Keratinocyte (primary cell): ENCODE measurements around the gene MAST3. TPM values are rescaled to one million over a fixed set of nuclear protein-coding genes. Genes with fewer than 3 reads are reported as not detected.

Experiments used
- DNase-seq: peaks from one replicate; pipeline ENCODE4 v3.0.0-alpha.2; 2011; ENCODE audit warnings: low read depth, missing footprints, low spot score
- FAIRE-seq: peaks from 2 replicates; lab custom pipeline; 2011; peaks lifted over from hg19 to GRCh38; lab: Jason Lieb, UNC
- H2AFZ ChIP-seq: 2 replicates; pipeline ENCODE4 v1.6.0; 2012; ENCODE audit warnings: low read length, control low read depth, inconsistent platforms; ENCODE audit not compliant: control insufficient read depth
- H3K27ac ChIP-seq: 2 replicates; pipeline ENCODE4 v1.5.1; 2011; ENCODE audit warnings: low read length; ENCODE audit not compliant: control insufficient read depth, insufficient read depth
- H3K27me3 ChIP-seq: 3 replicates; pipeline ENCODE4 v1.6.0; 2011; ENCODE audit warnings: low read length; ENCODE audit not compliant: control insufficient read depth, insufficient read depth; ENCODE audit errors: extremely low read depth
- H3K36me3 ChIP-seq, 2 experiments: 2 replicates in 1 of 2; 3 replicates in 1 of 2; pipeline ENCODE4 v1.5.1; 2011; ENCODE audit warnings: low read length in 2 of 2, mild to moderate bottlenecking in 1 of 2; ENCODE audit not compliant: control insufficient read depth in 2 of 2, insufficient read depth in 2 of 2; ENCODE audit errors: extremely low read depth in 1 of 2
- H3K4me1 ChIP-seq: 3 replicates; pipeline ENCODE4 v1.5.1; 2011; ENCODE audit warnings: low read length; ENCODE audit not compliant: control insufficient read depth, insufficient read depth; ENCODE audit errors: extremely low read depth
- H3K4me2 ChIP-seq: 3 replicates; pipeline ENCODE4 v1.6.0; 2011; ENCODE audit warnings: low read depth, low read length; ENCODE audit not compliant: control insufficient read depth, insufficient read depth; ENCODE audit errors: extremely low read depth
- H3K4me3 ChIP-seq, 3 experiments: fragments of 200-600 bp in 1 of 3; sonication (generic) in 1 of 3; 2 replicates in 2 of 3; 3 replicates in 1 of 3; pipeline ENCODE4 v1.5.1; 2011 to 2016; ENCODE audit warnings: low read length in 3 of 3, mild to moderate bottlenecking in 3 of 3, control low read depth in 2 of 3, inconsistent platforms in 1 of 3, low read depth in 1 of 3, mixed read lengths in 1 of 3, mixed run types in 1 of 3, moderate library complexity in 1 of 3; ENCODE audit not compliant: control insufficient read depth in 2 of 3, insufficient read depth in 2 of 3; ENCODE audit errors: extremely low read depth in 1 of 3
- H3K79me2 ChIP-seq: 2 replicates; pipeline ENCODE4 v1.6.0; 2012; ENCODE audit warnings: low read length; ENCODE audit not compliant: control insufficient read depth, insufficient read depth
- H3K9ac ChIP-seq: 3 replicates; pipeline ENCODE4 v1.6.0; 2011; ENCODE audit warnings: low read length; ENCODE audit not compliant: control insufficient read depth, insufficient read depth; ENCODE audit errors: extremely low read depth
- H3K9me1 ChIP-seq: 3 replicates; pipeline ENCODE4 v1.6.0; 2011; ENCODE audit warnings: low read length; ENCODE audit not compliant: control insufficient read depth, insufficient read depth; ENCODE audit errors: extremely low read depth
- H3K9me3 ChIP-seq: 2 replicates; pipeline ENCODE4 v1.5.1; 2012; ENCODE audit warnings: low read depth, low read length; ENCODE audit not compliant: control insufficient read depth
- H4K20me1 ChIP-seq: 3 replicates; pipeline ENCODE4 v1.6.0; 2011; ENCODE audit warnings: low read length; ENCODE audit not compliant: control insufficient read depth, insufficient read depth; ENCODE audit errors: extremely low read depth
- CTCF ChIP-seq, 3 experiments: IDR thresholded peaks in 1 of 3; conservative IDR thresholded peaks in 1 of 3; optimal IDR thresholded peaks in 1 of 3; 2 replicates in 2 of 3; 3 replicates in 1 of 3; pipeline versions ENCODE3 to v1.5.1; 2011; ENCODE audit warnings: low read length in 3 of 3, mild to moderate bottlenecking in 3 of 3, moderate library complexity in 2 of 3, control low read depth in 1 of 3, inconsistent platforms in 1 of 3; ENCODE audit not compliant: insufficient read depth in 2 of 3; ENCODE audit errors: extremely low read depth in 1 of 3
- EZH2 ChIP-seq: IDR thresholded peaks from one replicate; pipeline ENCODE4 v1.6.1; 2012; ENCODE audit warnings: inconsistent platforms, mild to moderate bottlenecking, low read length, moderate library complexity
- dilution Hi-C: fragments of 300-500 bp; cut with MboI; formaldehyde crosslinking; loops from one replicate; pipeline ENCODE4 v1.7.0; 2020; ENCODE audit warnings: low sequenced_read_pairs; ENCODE audit not compliant: extremely low pct_ligation_motif_present
- polyA plus RNA-seq, 5 experiments: library from polyadenylated mRNA; depleted of rRNA in 3 of 5; stranded (reverse) in 3 of 5; stranded (forward) in 1 of 5; unstranded in 1 of 5; fragments of >200 nt; gene quantifications; 1 replicate in 1 of 5; 2 replicates in 3 of 5; 3 replicates in 1 of 5; pipeline versions ENCODE4 v1.2.1 to v1.2.3, GENCODE V29; 2011 to 2012; ENCODE audit warnings: missing spikeins in 2 of 5, low read depth in 1 of 5, low replicate concordance in 1 of 5

Gene MAST3
- polyA plus RNA-seq, 1 donor (not counting 4 experiments of a cell fraction or from before 2014, with no cell fraction given), result 0.73 TPM

DNA sequence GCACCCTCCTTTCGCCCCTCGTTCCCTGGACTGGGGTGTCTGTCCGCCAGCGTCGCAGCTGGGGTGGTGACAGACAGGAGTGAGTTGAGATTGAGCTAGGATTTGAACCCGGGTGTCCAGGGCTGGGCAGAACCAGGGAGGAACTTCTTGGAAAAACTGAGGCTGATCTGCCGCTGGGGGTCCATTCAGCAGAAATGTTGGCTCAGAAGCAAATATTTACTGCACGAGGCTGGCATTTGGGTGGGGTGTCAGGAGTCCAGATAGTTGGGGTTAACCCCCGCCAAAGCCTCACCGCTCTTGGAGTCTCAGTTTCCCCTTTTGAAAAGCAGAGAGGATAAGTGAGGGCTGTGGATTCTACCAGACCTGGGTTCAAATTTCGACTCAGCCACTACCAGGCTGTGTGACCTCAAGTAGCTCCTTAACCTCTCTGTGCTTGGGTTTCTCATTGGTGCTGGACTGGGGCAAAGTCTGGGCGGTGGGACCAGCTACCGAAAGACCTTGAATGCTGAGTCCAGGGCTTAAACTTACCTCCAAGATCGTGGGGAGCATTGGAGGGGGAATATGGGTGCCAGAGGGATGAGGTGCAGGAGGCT is 20.9 kb downstream of the MAST3 start:
- H3K27me3 ChIP-seq, result no peaks in the 10 kb centered on the region
- H3K9ac ChIP-seq, result peak overlapping the region; percentile 75
- peak overlapping the region; percentile 61 to 71 (median 66) for H3K4me3 ChIP-seq
- peaks cover 10% of the 10 kb centered on the region for H3K4me1 ChIP-seq
- peaks cover 0 to 3% of the 10 kb centered on the region in 2 experiments for H3K36me3 ChIP-seq
- H4K20me1 ChIP-seq, result no peaks in the 10 kb centered on the region
- peak overlapping the region; percentile 91 for H3K4me2 ChIP-seq
- no peak for DNase-seq
- H3K9me3 ChIP-seq, result no peaks in the 10 kb centered on the region
- H3K27ac ChIP-seq, result no peak overlapping the region
- no peaks in the 10 kb centered on the region for H3K9me1 ChIP-seq
- dilution Hi-C loops, result no loop called here
- TF ChIP-seq EZH2 (no peak), CTCF (optimal IDR thresholded peaks at IDR 0.05 in 1 of 3, IDR thresholded peaks at IDR 0.05 in 1 of 3, conservative IDR thresholded peaks at IDR 0.05 in 1 of 3; ENCODE audit: extremely low read depth in 1 of 3, insufficient read depth in 2 of 3, low read length in 3 of 3) (no peak)
- H3K79me2 ChIP-seq, result no peaks in the 10 kb centered on the region
- no peak for FAIRE-seq
- peak overlapping the region; percentile 63 for H2AFZ ChIP-seq

GRCh38 chr19:18119013-18119716 is 21.6 kb downstream of the MAST3 start:
- no peak overlapping the region for H2AFZ ChIP-seq
- TF ChIP-seq CTCF (optimal IDR thresholded peaks at IDR 0.05 in 1 of 3, IDR thresholded peaks at IDR 0.05 in 1 of 3, conservative IDR thresholded peaks at IDR 0.05 in 1 of 3; ENCODE audit: extremely low read depth in 1 of 3, insufficient read depth in 2 of 3, low read length in 3 of 3), result no peak
- no peak for TF ChIP-seq EZH2
- no peaks in the 10 kb centered on the region for H3K9me3 ChIP-seq
- no peak overlapping the region for H3K27ac ChIP-seq
- FAIRE-seq (peak; percentile 5), DNase-seq (no peak)
- H3K9ac ChIP-seq, result no peak overlapping the region
- no peaks in the 10 kb centered on the region for H3K9me1 ChIP-seq
- H3K4me2 ChIP-seq, result peak overlapping the region; percentile 91
- H3K4me3 ChIP-seq, result peak overlapping the region in 1 of 3 experiments; percentile 66
- H3K36me3 ChIP-seq, result peaks cover 0 to 3% of the 10 kb centered on the region in 2 experiments
- H3K27me3 ChIP-seq, result no peaks in the 10 kb centered on the region
- H4K20me1 ChIP-seq, result no peaks in the 10 kb centered on the region
- H3K4me1 ChIP-seq, result peaks cover 10% of the 10 kb centered on the region
- no peaks in the 10 kb centered on the region for H3K79me2 ChIP-seq
- dilution Hi-C loops, result no loop called here
